Activated naive CD4-positive, alpha-beta T cell treated with anti-CD3 and anti-CD28 coated beads for 36 hours (primary cell): ENCODE measurements around the gene CDK19. TPM values are rescaled to one million over a fixed set of nuclear protein-coding genes. Genes with fewer than 3 reads are reported as not detected.
"Not testable (repeated sequence)": the region's sequence is repeated elsewhere in the genome, so short reads cannot be mapped to it uniquely, and the experiment has no call there.

Source experiments
- CTCF ChIA-PET: fragments of 350-600 bp; sonication (Branson Sonifier 250); formaldehyde crosslinking; loops from one replicate; lab custom pipeline; 2021; ENCODE audit warnings: antibody characterized with exemption; lab: Charles Lee
- DNase-seq: peaks from one replicate; pipeline ENCODE4 v3.0.0-alpha.2; 2020
- H3K27ac Mint-ChIP-seq: one replicate; pipeline ENCODE4 v1.8.0; 2021; ENCODE audit warnings: mild to moderate bottlenecking, mixed read lengths
- H3K27me3 Mint-ChIP-seq: one replicate; pipeline ENCODE4 v1.8.0; 2021; ENCODE audit warnings: low read depth, mixed read lengths
- H3K36me3 Mint-ChIP-seq: one replicate; pipeline ENCODE4 v1.8.0; 2021; ENCODE audit warnings: low read depth, mixed read lengths
- H3K4me1 Mint-ChIP-seq: one replicate; pipeline ENCODE4 v1.8.0; 2021; ENCODE audit warnings: low read depth, mixed read lengths
- H3K4me3 Mint-ChIP-seq: one replicate; pipeline ENCODE4 v1.8.0; 2021; ENCODE audit warnings: mild to moderate bottlenecking, moderate library complexity, mixed read lengths
- H3K9me3 Mint-ChIP-seq: one replicate; pipeline ENCODE4 v1.8.0; 2021; ENCODE audit warnings: mixed read lengths
- intact Hi-C: fragments of 100-400 bp; cut with micrococcal nuclease; formaldehyde crosslinking; loops from one replicate; pipeline ENCODE4 v1.15.1; 2023
- total RNA-seq, 2 experiments: library from RNA; stranded (reverse); gene quantifications; one replicate each; pipeline ENCODE4 v1.2.3, GENCODE V29; 2021

Gene CDK19
- 10 to 100 TPM; 11.0 to 11.7 TPM for total RNA-seq

DNA sequence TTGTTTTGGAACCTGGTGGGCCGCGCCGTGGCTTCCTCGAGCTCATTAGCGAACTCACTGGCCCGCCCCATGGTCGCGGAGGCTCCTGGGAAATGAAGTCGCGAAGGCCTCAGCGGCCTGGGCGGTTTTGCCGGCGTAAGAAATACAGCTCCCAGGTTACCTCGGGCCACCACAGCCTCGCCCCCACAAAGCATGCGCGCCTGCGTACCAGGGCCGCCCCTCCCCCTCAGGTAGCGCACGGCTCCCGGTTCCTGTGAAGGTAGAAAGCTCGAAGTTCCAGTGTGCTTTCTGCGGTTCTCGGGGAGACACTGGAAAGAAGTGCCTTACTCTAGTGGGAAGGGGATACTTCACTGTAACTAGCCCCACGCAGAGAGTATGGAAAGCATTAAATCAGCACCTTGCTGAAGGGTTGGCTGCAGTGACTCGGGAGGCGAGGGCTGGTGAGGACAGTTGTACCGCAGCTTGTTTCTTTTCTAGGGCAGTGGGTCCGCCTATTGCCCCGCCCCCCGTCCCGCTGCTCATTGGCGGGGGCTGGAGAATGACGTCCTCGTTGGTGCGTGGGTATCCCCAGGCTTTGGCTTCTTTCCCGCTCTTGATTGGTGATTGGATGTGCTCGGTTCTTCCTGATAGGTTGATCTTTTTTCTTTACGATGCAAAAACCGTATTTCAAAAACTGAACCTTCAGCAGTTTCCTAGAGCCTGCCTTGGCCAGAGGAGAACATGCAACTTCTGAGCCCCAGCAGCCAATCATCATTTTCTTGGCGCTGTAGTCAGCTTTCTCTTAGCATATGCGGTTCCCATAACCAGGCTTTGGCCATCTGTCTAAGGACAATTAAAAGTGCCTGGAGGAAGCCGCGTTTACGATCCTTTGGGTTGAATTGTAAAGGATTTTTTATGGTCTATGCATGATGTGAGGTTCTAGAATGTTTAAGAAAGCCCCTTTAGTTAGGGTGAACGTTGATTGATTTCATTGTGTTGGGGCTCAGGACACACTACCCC is at the start of gene CDK19:
CDK19 (minus strand) TSS at position 59 of the 999 bp plus-strand sequence. CDS start 333 bp downstream, outside the sequence.
- no peaks in the 10 kb centered on the region for H3K9me3 Mint-ChIP-seq
- H3K4me3 Mint-ChIP-seq, result peak within 1 kb of the TSS; percentile 100
- H3K36me3 Mint-ChIP-seq, result no peaks in the 10 kb centered on the region
- DNase-seq, result peak; percentile 99
- CTCF ChIA-PET, result interaction anchor here (0.6 to 3.9 kb wide), 6 partner anchors 58 to 143 kb away, joined by 3 to 14 read pairs (median 4); partner anchors contain the start of genes AMD1 and GTF3C6
- H3K27ac Mint-ChIP-seq, result peak within 1 kb of the TSS; percentile 95
- H3K27me3 Mint-ChIP-seq, result no peaks in the 10 kb centered on the region
- peaks cover 19% of the 10 kb centered on the region for H3K4me1 Mint-ChIP-seq
- intact Hi-C loops, result loop anchor here (1.0 to 5.0 kb wide), 14 partner anchors 59 to 1718 kb away; partner anchors contain the start of genes AMD1, CD164, CDC40 and CEP57L1

DNA sequence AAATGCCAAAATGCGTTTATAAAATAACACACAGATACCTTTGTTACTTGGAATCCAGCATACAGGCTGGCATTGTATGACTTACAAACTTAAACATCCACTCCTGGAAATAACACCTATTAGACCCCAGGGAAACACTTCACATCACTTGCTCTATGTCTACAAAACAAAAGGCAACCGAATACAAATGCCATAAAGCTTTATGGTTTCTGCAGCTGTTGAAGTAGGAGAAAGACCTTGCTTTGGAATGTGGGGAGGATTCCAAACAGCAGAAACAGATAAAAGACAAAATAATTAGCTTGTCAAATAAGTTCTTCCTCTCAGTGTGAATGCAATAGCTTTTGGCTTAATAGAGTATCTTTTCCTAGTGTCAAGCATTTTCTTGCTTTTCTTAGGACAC is 49.6 kb upstream of the CDK19 start:
- no peak for DNase-seq
- CTCF ChIA-PET, result no interaction called here
- H3K27me3 Mint-ChIP-seq, result no peaks in the 10 kb centered on the region
- H3K9me3 Mint-ChIP-seq, result no peaks in the 10 kb centered on the region
- no peak overlapping the region for H3K4me3 Mint-ChIP-seq
- H3K4me1 Mint-ChIP-seq, result peaks cover 8% of the 10 kb centered on the region
- no peak overlapping the region for H3K27ac Mint-ChIP-seq
- intact Hi-C loops, result no loop called here
- no peaks in the 10 kb centered on the region for H3K36me3 Mint-ChIP-seq

DNA sequence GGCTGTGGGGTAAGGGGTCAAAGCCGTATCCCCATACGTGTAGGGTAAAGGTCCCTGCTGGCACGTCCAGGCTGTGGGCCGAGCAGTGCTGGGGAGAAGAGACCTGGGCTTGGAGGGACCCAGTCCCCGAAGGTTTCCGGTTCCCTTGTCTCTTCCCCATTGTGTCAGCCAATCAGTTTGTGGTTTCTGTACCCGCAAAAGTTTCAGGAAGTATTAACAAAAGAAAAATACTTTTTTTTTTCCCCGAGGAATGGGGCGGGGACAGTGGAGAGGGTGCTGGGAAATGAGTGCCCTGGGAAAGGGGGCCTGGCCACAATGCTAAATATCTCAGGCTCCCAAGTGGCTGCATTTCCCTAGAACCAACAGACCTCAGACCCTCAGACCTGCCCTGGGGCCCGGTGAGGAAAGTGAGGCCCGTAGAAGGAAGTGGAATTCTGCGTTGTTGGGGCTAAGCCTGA is 44.1 kb upstream of the CDK19 start:
- H3K27ac Mint-ChIP-seq, result peak overlapping the region; percentile 46
- peak overlapping the region; percentile 27 for H3K4me3 Mint-ChIP-seq
- intact Hi-C loops, result no loop called here
- no peaks in the 10 kb centered on the region for H3K27me3 Mint-ChIP-seq
- CTCF ChIA-PET, result no interaction called here
- no peaks in the 10 kb centered on the region for H3K9me3 Mint-ChIP-seq
- peak; percentile 13 for DNase-seq
- H3K36me3 Mint-ChIP-seq, result no peaks in the 10 kb centered on the region
- peaks cover 9% of the 10 kb centered on the region for H3K4me1 Mint-ChIP-seq

DNA sequence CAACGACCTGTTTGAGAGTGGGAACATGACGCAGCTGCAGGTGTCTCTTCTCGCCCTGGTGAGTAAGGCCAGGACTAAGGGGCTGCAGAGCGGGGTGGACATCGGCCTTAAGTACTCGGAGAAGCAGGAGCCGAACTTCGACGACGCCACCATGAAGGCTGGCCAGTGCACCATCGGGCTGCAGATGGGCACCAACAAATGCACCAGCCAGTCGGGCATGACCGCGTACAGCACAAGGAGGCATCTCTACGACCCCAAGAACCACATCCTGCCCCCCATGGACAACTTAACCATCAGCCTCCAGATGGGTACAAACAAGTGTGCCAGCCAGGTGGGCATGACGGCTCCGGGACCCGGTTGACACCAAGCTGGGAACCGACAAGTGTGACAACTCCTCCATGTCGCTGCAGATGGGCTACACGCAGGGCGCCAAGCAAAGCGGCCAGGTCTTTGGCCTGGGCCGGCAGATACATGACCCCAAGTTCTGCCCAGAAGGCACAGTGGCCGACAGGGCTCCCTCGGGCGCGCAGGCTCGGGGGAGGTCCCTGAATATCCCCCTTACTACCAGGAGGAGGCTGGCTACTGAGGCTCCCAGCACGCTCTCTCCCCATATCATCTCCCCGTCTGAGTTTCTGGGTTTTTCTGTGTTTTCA is 43.4 kb upstream of the CDK19 start:
- Mint-ChIP-seq H3K27ac (no peak overlapping the region), H3K27me3 (no peaks in the 10 kb centered on the region), H3K36me3 (no peaks in the 10 kb centered on the region), H3K4me1 (peaks cover 9% of the 10 kb centered on the region), H3K9me3 (no peaks in the 10 kb centered on the region), H3K4me3 (no peak overlapping the region)
- intact Hi-C loops, result no loop called here
- CTCF ChIA-PET, result no interaction called here
- DNase-seq, result no peak

DNA sequence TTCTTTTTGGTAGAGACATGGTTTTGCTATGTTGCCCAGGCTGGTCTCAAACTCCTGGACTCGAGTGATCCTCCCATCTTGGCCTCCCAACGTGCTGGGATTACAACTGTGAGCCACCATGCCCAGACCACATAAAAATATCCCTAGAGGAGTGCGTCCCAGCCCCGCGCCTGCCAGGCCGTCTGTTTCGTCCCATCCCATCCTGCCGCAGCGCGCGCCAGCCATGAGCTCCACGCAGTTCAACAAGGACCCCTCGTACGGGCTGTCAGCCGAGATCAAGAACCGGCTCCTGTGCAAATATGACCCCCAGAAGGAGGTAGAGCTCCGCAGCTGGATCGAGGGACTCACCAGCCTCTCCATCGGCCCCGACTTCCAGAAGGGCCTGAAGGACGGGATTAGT is 42.7 kb upstream of the CDK19 start:
- intact Hi-C loops, result no loop called here
- H3K36me3 Mint-ChIP-seq, result no peaks in the 10 kb centered on the region
- H3K9me3 Mint-ChIP-seq, result no peaks in the 10 kb centered on the region
- no peak overlapping the region for H3K27ac Mint-ChIP-seq
- CTCF ChIA-PET, result no interaction called here
- H3K4me3 Mint-ChIP-seq, result no peak overlapping the region
- peaks cover 9% of the 10 kb centered on the region for H3K4me1 Mint-ChIP-seq
- no peaks in the 10 kb centered on the region for H3K27me3 Mint-ChIP-seq
- DNase-seq, result no peak

DNA sequence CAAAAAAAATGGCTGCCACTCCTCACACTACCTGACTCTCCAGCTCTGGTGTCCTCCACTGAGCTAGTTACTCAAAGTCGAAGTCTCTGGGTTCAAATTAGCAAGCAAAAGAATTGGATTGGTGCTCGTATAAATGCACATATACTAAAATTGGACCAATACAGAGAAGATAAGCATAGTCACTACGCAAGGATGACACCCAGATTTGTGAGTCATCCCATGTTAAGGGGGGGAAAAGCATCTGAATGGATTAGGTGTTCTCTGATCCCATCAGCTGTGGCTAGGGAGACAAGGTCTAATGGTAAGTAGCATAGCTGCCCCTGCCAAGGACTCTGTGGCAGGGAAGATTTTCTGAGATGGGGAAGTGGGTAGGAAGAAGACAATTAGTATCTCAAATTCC is 41.0 kb upstream of the CDK19 start:
- CTCF ChIA-PET, result no interaction called here
- Mint-ChIP-seq H3K27ac (no peak overlapping the region), H3K9me3 (no peaks in the 10 kb centered on the region), H3K36me3 (no peaks in the 10 kb centered on the region), H3K4me3 (no peak overlapping the region), H3K4me1 (peaks cover 9% of the 10 kb centered on the region), H3K27me3 (no peaks in the 10 kb centered on the region)
- no peak for DNase-seq
- intact Hi-C loops, result no loop called here

DNA sequence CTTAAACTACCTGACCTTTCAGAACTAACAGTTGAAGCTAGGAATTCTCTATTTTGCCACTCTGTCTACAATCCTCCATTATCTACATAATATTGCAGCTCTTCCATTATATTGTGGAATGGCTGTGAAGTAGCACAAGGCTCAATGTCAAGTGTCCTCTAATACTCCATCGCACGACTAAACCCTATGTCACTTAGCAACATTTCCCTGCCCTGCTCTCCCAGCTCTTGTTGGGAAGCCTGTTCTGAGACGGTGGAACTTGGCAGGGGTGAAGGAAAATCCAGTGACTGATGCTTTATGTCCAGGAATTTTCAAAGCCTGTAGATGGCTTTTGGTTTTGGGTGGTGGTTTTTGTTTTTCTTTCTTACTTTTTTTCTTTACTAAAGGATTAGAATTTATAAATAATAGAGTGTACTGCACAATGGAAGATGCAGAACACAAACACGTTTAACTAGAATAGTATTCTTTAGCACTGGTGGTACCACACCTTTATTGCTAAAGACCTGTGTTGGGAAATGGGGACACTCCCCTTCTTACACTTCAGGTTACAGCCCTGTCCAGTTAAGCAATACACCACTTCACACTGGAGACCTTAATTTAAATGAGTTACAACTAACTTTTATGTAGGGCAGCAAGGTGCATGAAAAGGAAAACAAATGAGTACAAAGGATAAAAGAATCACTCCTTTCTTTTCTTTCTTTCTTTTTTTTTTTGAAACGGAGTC is 38.6 kb upstream of the CDK19 start:
- CTCF ChIA-PET, result no interaction called here

DNA sequence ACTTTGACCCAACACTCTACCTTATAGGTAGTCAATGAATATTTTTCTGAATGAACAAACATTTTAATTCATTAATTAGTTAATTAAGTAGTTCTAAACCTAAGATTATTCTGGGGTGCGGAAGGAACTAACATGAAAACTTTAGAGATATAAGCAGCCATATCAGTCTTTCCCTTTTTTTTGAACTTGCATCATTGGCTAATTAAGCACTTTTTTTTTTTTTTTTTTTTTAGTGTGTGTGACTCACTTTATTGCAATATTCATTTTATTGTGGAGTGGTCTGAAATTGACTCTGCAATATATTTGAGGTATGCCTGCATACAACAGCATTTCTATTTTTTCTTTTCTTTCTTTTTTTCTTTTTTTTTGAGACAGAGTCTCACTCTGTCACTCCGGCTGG is 37.5 kb upstream of the CDK19 start:
- no peak overlapping the region for H3K4me3 Mint-ChIP-seq
- intact Hi-C loops, result no loop called here

More for the DNA sequence above, 38.6 kb upstream of the CDK19 start:
- Mint-ChIP-seq H3K27ac (no peak overlapping the region), H3K27me3 (no peaks in the 10 kb centered on the region), H3K4me3 (no peak overlapping the region), H3K4me1 (no peaks in the 10 kb centered on the region), H3K36me3 (no peaks in the 10 kb centered on the region), H3K9me3 (no peaks in the 10 kb centered on the region)
- intact Hi-C loops, result no loop called here
- DNase-seq, result no peak

DNA sequence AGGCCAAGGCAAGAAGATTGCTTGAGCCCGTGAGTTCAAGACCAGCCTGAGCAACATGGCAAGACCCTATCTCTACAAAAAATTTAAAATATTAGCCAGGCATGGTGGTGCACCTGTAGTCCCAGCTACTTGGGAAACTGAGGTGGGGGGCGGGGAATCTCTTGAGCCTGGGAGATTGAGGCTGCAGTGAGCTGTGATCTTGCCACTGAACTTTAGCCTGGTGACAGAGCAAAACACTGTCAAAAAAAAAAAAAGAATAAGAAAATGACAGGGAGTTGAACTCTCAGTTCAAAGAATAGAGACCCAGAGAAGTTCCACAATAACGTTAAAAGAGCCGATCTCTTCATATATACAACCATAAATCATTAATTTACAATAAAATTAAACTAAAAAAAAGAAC is 34.5 kb upstream of the CDK19 start:
- intact Hi-C loops, result no loop called here
- no peak for DNase-seq
- Mint-ChIP-seq H3K36me3 (no peaks in the 10 kb centered on the region), H3K4me1 (no peaks in the 10 kb centered on the region), H3K27me3 (no peaks in the 10 kb centered on the region), H3K9me3 (no peaks in the 10 kb centered on the region), H3K27ac (no peak overlapping the region), H3K4me3 (no peak overlapping the region)
- CTCF ChIA-PET, result interaction anchor here (0.7 kb wide), 1 partner anchor 389 kb away, joined by 3 read pairs; no protein-coding TSS in a partner anchor

More for the DNA sequence above, 37.5 kb upstream of the CDK19 start:
- Mint-ChIP-seq H3K27me3 (no peaks in the 10 kb centered on the region), H3K36me3 (no peaks in the 10 kb centered on the region), H3K27ac (no peak overlapping the region), H3K9me3 (no peaks in the 10 kb centered on the region), H3K4me1 (no peaks in the 10 kb centered on the region)
- no peak for DNase-seq
- CTCF ChIA-PET, result interaction anchor here (1.0 kb wide), 1 partner anchor 21 kb away, joined by 3 read pairs; the partner anchor contains the start of gene AMD1

DNA sequence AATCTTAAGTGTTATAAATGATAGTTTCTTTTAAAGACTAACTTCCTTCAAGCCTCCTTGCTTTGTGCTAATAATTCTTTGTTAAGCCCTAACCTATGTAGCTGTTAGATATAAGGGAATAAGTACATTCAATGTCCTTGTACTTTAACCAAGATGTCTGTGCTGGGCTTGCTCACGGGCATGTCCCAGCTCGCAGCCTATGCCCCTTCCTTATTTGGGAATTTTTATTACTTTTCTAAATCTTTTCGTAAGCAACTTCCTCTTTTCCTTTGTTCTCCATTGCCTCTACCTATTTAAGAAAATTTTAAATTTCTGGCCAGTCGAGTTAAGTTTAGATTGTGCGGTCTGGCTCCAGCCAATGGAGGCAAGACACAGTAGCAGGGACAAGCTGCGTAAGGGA is 26.0 kb upstream of the CDK19 start:
- intact Hi-C loops, result no loop called here
- no peak overlapping the region for H3K4me3 Mint-ChIP-seq
- no peaks in the 10 kb centered on the region for H3K27me3 Mint-ChIP-seq
- no peaks in the 10 kb centered on the region for H3K4me1 Mint-ChIP-seq
- H3K36me3 Mint-ChIP-seq, result no peaks in the 10 kb centered on the region
- DNase-seq, result no peak
- H3K27ac Mint-ChIP-seq, result no peak overlapping the region
- no peaks in the 10 kb centered on the region for H3K9me3 Mint-ChIP-seq
- CTCF ChIA-PET, result no interaction called here

DNA sequence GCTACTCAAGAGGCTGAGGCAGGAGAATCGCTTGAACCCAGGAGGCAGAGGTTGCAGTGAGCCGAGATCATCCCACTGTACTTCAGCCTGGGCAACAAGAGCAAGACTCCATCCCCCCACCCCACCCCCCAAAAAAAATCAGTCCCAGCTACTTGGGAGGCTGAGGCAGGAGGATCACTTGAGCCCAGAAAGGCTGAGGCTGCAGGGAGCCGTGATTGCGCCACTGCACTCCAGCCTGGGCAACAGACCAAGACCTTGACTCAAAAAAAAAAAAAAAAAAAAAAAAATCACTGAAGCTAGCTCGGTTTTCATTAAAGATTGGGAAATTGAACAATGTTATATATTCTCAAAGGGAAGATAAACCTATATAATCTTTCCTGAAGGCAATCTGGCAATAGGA is 20.5 kb upstream of the CDK19 start:
- DNase-seq, H3K4me3 Mint-ChIP-seq, CTCF ChIA-PET, H3K36me3 Mint-ChIP-seq, intact Hi-C loops, H3K4me1 Mint-ChIP-seq, H3K27me3 Mint-ChIP-seq, H3K27ac Mint-ChIP-seq, H3K9me3 Mint-ChIP-seq: not testable (repeated sequence)

DNA sequence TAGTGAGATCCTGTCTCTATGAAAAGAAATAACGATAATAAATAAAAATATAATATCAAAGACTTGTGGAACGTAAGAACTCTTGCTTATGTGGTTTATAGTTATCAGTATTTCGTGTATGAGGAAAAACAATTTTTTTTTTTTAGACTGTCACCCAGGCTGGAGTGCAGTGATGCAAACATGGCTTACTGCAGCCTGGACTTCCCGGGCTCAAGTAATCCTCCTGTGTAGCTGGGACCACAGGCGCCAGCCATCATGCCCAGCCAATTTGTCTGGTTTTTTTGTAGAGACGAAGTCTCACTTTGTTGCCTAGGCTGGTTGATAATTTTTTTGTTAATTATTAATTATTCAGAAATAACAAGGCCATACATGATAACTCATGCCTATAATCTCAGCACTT is 18.6 kb upstream of the CDK19 start:
- H3K4me1 Mint-ChIP-seq, result no peaks in the 10 kb centered on the region
- H3K27ac Mint-ChIP-seq, result no peak overlapping the region
- no peak overlapping the region for H3K4me3 Mint-ChIP-seq

More for the DNA sequence above, 18.6 kb upstream of the CDK19 start:
- no peak for DNase-seq
- H3K27me3 Mint-ChIP-seq, result no peaks in the 10 kb centered on the region
- CTCF ChIA-PET, result no interaction called here
- no peaks in the 10 kb centered on the region for H3K36me3 Mint-ChIP-seq
- intact Hi-C loops, result no loop called here
- H3K9me3 Mint-ChIP-seq, result no peaks in the 10 kb centered on the region
